Lower leg skin (tissue), 4 donors: ENCODE measurements around the gene NAE1. TPM values are rescaled to one million over a fixed set of nuclear protein-coding genes. Genes with fewer than 3 reads are reported as not detected.

Source experiments
- DNase-seq, 2 donors: peaks; one replicate each; pipeline ENCODE4 v3.0.0-alpha.2; 2019; ENCODE audit warnings: low spot score in 2 of 2
- H3K4me3 ChIP-seq: fragments of 200-600 bp; sonication (generic); 2 replicates; pipeline ENCODE4 v1.5.1; 2017; ENCODE audit warnings: mild to moderate bottlenecking, low read depth; ENCODE audit not compliant: poor library complexity, severe bottlenecking
- CTCF ChIP-seq, 3 donors: fragments of 450-650 bp; IDR thresholded peaks; one replicate each; pipeline ENCODE4 v1.5.1; 2016; ENCODE audit warnings: antibody characterized with exemption in 3 of 3, mild to moderate bottlenecking in 3 of 3, moderate library complexity in 2 of 3
- POLR2A ChIP-seq, 2 donors: fragments of 450-650 bp; IDR thresholded peaks; one replicate each; pipeline ENCODE4 v1.6.1; 2016 to 2017; ENCODE audit warnings: antibody characterized with exemption in 2 of 2, mild to moderate bottlenecking in 1 of 2, moderate library complexity in 1 of 2
- WGBS, 2 donors: methylation state at CpG; one replicate each; pipeline ENCODE4 v1.1.5; 2018; 5-methylcytosine and 5-hydroxymethylcytosine counted together
- intact Hi-C: fragments of 100-400 bp; cut with DNase I; formaldehyde crosslinking; loops from one replicate; pipeline ENCODE4 v1.15.0; 2023; ENCODE audit warnings: low total_unique reads
- total RNA-seq, 4 donors: library from RNA; depleted of rRNA; stranded (reverse); fragments of >200 nt; gene quantifications; one replicate each; pipeline ENCODE4 v1.1.0, GENCODE V29; 2016

The NAE1 gene
- total RNA-seq, 4 donors from 2014 or later, result 36.9 to 49.1 (median 41.3) TPM

- intact Hi-C loops, result no loop called here
- TF ChIP-seq CTCF (IDR thresholded peaks at IDR 0.05), result no peak
- no peak for TF ChIP-seq POLR2A (IDR thresholded peaks at IDR 0.05)
- peak in 1 of 2 donors; percentile 80 for DNase-seq
- WGBS, 2 donors, result 1% methylated on average over 40 to 65 of the region's 79 CpGs
- peak within 1 kb of the TSS; percentile 26 for H3K4me3 ChIP-seq
Observed at GRCh38 chr16:66844342-66845079, 13.7 kb upstream of the NAE1 start, which contains the start of gene CA7. Gene CA7 (plus strand): TSS chr16:66844414. CDS start chr16:66844488, 74 bp downstream.

GRCh38 chr16:66844009-66844341 is 13.2 kb upstream of the NAE1 start:
- intact Hi-C loops, result no loop called here
- no peak for DNase-seq
- no peak overlapping the region for H3K4me3 ChIP-seq
- WGBS, 2 donors, result 27 to 50% methylated on average over 7 to 14 of the region's 14 CpGs
- TF ChIP-seq POLR2A (IDR thresholded peaks at IDR 0.05) (no peak), CTCF (IDR thresholded peaks at IDR 0.05) (no peak)

- WGBS, 2 donors, result 100% methylated on average over 2 of the region's 2 CpGs
- H3K4me3 ChIP-seq, result no peak overlapping the region
- peak in 1 of 2 donors; percentile 48 for DNase-seq
- TF ChIP-seq CTCF (IDR thresholded peaks at IDR 0.05) (no peak), POLR2A (IDR thresholded peaks at IDR 0.05) (no peak)
- intact Hi-C loops, result no loop called here
Observed at GRCh38 chr16:66843191-66843590, 12.4 kb upstream of the NAE1 start.

- intact Hi-C loops, result no loop called here
- peak in 1 of 2 donors; percentile 73 for DNase-seq
- WGBS, 2 donors, result 61 to 76% methylated on average over 7 of the region's 7 CpGs
- H3K4me3 ChIP-seq, result no peak overlapping the region
- TF ChIP-seq CTCF (IDR thresholded peaks at IDR 0.05) (no peak), POLR2A (IDR thresholded peaks at IDR 0.05) (no peak)
Observed at GRCh38 chr16:66842765-66843164, 12.0 kb upstream of the NAE1 start.

GRCh38 chr16:66841366-66841765 is 10.6 kb upstream of the NAE1 start:
- 80 to 91% methylated on average over 4 of the region's 4 CpGs for WGBS, 2 donors
- peak in 1 of 2 donors; percentile 12 for DNase-seq
- H3K4me3 ChIP-seq, result no peak overlapping the region
- intact Hi-C loops, result no loop called here
- TF ChIP-seq CTCF (IDR thresholded peaks at IDR 0.05) (no peak), POLR2A (IDR thresholded peaks at IDR 0.05) (no peak)

- TF ChIP-seq CTCF (IDR thresholded peaks at IDR 0.05) (no peak), POLR2A (IDR thresholded peaks at IDR 0.05) (no peak)
- WGBS, 2 donors, result 48 to 53% methylated on average over 3 of the region's 3 CpGs
- intact Hi-C loops, result no loop called here
- DNase-seq, result peak in 1 of 2 donors; percentile 8
- H3K4me3 ChIP-seq, result no peak overlapping the region
Observed at GRCh38 chr16:66840883-66841282, 10.1 kb upstream of the NAE1 start.
